Neural cell (in vitro differentiated cells): Measurements from ENCODE around the gene SLAMF7.
"Not testable (repeated sequence)": the region's sequence is repeated elsewhere in the genome, so short reads cannot be mapped to it uniquely, and the experiment has no call there.

ENCODE experiments used
- EZH2 ChIP-seq: fragments of 200-600, 300-800 bp; shearing (Covaris generic), sonication (generic); IDR thresholded peaks from 2 replicates; pipeline ENCODE4 v1.6.1; 2014; ENCODE audit warnings: antibody characterized with exemption, low read length, borderline replicate concordance, mild to moderate bottlenecking; ENCODE audit not compliant: insufficient read depth, poor library complexity, severe bottlenecking
- RAD21 ChIP-seq: fragments of 450-650 bp; conservative IDR thresholded peaks from 2 replicates; pipeline ENCODE4 v1.6.1; 2014; ENCODE audit warnings: antibody characterized with exemption, mild to moderate bottlenecking, moderate library complexity
- REST ChIP-seq: IDR thresholded peaks from 2 replicates; pipeline ENCODE4 v1.6.1; 2012; ENCODE audit warnings: borderline replicate concordance
- SMC3 ChIP-seq: fragments of 450-650 bp; conservative IDR thresholded peaks from 2 replicates; pipeline ENCODE4 v1.6.1; 2014; ENCODE audit warnings: antibody characterized with exemption, mild to moderate bottlenecking, moderate library complexity; ENCODE audit not compliant: poor library complexity
- TF ChIP-seq, protein P1 (sequence below): fragments of 450-650 bp; IDR thresholded peaks from 2 replicates; pipeline ENCODE4 v1.5.1; 2014; ENCODE audit warnings: antibody characterized with exemption, mild to moderate bottlenecking, moderate library complexity; ENCODE audit not compliant: poor library complexity, severe bottlenecking

DNA sequence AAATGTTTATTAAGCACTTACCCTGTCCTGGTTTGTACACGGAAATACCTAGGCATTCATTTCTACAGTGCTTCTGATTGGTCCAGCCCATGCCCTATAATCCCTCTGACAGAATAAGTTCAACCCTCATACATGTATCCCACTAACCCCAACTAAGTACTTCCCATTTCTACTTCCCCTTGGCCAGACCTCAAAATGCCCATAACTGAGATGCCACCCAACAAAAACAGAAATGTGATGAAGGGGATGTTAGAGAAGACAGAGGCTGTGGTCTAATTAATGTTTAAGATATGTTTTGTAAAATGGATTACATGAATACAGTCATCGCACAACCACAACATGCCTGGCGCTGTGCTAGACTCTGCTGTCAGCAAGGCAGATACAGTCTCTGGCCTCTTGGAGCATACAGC is 33.8 kb upstream of the SLAMF7 start:
- TF ChIP-seq EZH2, SMC3, RAD21, REST: not testable (repeated sequence)
- TF ChIP-seq, protein P1, sequence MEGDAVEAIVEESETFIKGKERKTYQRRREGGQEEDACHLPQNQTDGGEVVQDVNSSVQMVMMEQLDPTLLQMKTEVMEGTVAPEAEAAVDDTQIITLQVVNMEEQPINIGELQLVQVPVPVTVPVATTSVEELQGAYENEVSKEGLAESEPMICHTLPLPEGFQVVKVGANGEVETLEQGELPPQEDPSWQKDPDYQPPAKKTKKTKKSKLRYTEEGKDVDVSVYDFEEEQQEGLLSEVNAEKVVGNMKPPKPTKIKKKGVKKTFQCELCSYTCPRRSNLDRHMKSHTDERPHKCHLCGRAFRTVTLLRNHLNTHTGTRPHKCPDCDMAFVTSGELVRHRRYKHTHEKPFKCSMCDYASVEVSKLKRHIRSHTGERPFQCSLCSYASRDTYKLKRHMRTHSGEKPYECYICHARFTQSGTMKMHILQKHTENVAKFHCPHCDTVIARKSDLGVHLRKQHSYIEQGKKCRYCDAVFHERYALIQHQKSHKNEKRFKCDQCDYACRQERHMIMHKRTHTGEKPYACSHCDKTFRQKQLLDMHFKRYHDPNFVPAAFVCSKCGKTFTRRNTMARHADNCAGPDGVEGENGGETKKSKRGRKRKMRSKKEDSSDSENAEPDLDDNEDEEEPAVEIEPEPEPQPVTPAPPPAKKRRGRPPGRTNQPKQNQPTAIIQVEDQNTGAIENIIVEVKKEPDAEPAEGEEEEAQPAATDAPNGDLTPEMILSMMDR = not testable (repeated sequence)
